IMR-90 (cell line): Measurements from ENCODE around the gene CCDC40.

Experiments used
- BHLHE40 ChIP-seq: fragments of 150-350 bp; IDR thresholded peaks from 2 replicates; pipeline ENCODE4 v1.6.1; 2016; ENCODE audit warnings: mild to moderate bottlenecking, low read depth, low read length
- CEBPB ChIP-seq: IDR thresholded peaks from 2 replicates; pipeline ENCODE4 v1.6.1; 2012; ENCODE audit warnings: low read depth, low read length, improper control_type of control experiment
- CTCF ChIP-seq: conservative IDR thresholded peaks from 2 replicates; pipeline ENCODE4 v1.5.1; 2012; ENCODE audit warnings: mild to moderate bottlenecking, low read depth, low read length, improper control_type of control experiment
- ELK1 ChIP-seq: fragments of 150-350 bp; IDR thresholded peaks from 2 replicates; pipeline ENCODE4 v1.6.1; 2016; ENCODE audit warnings: low read depth, mild to moderate bottlenecking, low read length, moderate library complexity, borderline replicate concordance
- MAZ ChIP-seq: IDR thresholded peaks from 2 replicates; pipeline ENCODE4 v1.6.1; 2012; ENCODE audit warnings: low read depth, mild to moderate bottlenecking, low read length, improper control_type of control experiment, moderate library complexity, borderline replicate concordance
- MXI1 ChIP-seq: IDR thresholded peaks from 2 replicates; pipeline ENCODE4 v1.6.1; 2012; ENCODE audit warnings: low read depth, mild to moderate bottlenecking, low read length, moderate library complexity, borderline replicate concordance
- POLR2A ChIP-seq: IDR thresholded peaks from 2 replicates; pipeline ENCODE4 v1.6.1; 2012; ENCODE audit warnings: mild to moderate bottlenecking, low read depth, low read length
- RAD21 ChIP-seq: IDR thresholded peaks from 2 replicates; pipeline ENCODE4 v1.6.1; 2012; ENCODE audit warnings: low read length, improper control_type of control experiment
- RFX5 ChIP-seq: IDR thresholded peaks from 2 replicates; pipeline ENCODE4 v1.8.0; 2012; ENCODE audit warnings: low read depth, mild to moderate bottlenecking, low read length, moderate library complexity
- SMC3 ChIP-seq: fragments of 150-350 bp; IDR thresholded peaks from 2 replicates; pipeline ENCODE4 v1.6.1; 2016; ENCODE audit warnings: low read depth, mild to moderate bottlenecking, antibody characterized with exemption, low read length, moderate library complexity

GRCh38 chr17:80021600-80021999 lies 14.8 kb upstream of the CCDC40 start:
- TF ChIP-seq CTCF (no peak), MAZ (no peak), CEBPB (no peak), POLR2A (no peak), BHLHE40 (no peak), RAD21 (no peak), SMC3 (no peak), MXI1 (no peak), ELK1 (no peak), RFX5 (no peak)
